Activated CD4-positive, CD25-positive, alpha-beta regulatory T cell treated with anti-CD3 and anti-CD28 coated beads, Interleukin-2, amount 50 U/mL, for 72 hours (primary cell): Measurements from ENCODE around the gene SLC66A2.
"Not testable (repeated sequence)": the region's sequence is repeated elsewhere in the genome, so short reads cannot be mapped to it uniquely, and the experiment has no call there.

ENCODE experiments used
- DNase-seq: peaks from one replicate; pipeline ENCODE4 v3.0.0; 2021

SLC66A2 gene

GRCh38 chr18:79900610-79901570 is 50.6 kb downstream of the SLC66A2 start:
- no peak for DNase-seq

GRCh38 chr18:79899609-79900445 is 51.6 kb downstream of the SLC66A2 start:
- DNase-seq = no peak

GRCh38 chr18:79898952-79899608 is 52.4 kb downstream of the SLC66A2 start:
- no peak for DNase-seq

GRCh38 chr18:79897940-79898625 is 53.4 kb downstream of the SLC66A2 start:
- no peak for DNase-seq

GRCh38 chr18:79896738-79897137 is 54.7 kb downstream of the SLC66A2 start:
- DNase-seq = no peak

- no peak for DNase-seq
Observed at GRCh38 chr18:79890674-79891073, 60.8 kb downstream of the SLC66A2 start.

- no peak for DNase-seq
Observed at GRCh38 chr18:79889569-79889968, 61.9 kb downstream of the SLC66A2 start.

- no peak for DNase-seq
Observed at GRCh38 chr18:79888016-79888415, 63.4 kb downstream of the SLC66A2 start.

GRCh38 chr18:79887181-79888000 is 64.1 kb downstream of the SLC66A2 start:
- DNase-seq = no peak

GRCh38 chr18:79884963-79885728 is 66.3 kb downstream of the SLC66A2 start:
- no peak for DNase-seq

GRCh38 chr18:79884294-79884962 is 67.0 kb downstream of the SLC66A2 start:
- no peak for DNase-seq

- DNase-seq = no peak
Observed at GRCh38 chr18:79883461-79884293, 67.8 kb downstream of the SLC66A2 start.

GRCh38 chr18:79882522-79883241 is 68.8 kb downstream of the SLC66A2 start:
- no peak for DNase-seq

GRCh38 chr18:79881695-79882094 is 69.8 kb downstream of the SLC66A2 start:
- DNase-seq = no peak

GRCh38 chr18:79879566-79879965 is 71.9 kb downstream of the SLC66A2 start:
- no peak for DNase-seq

- no peak for DNase-seq
Observed at GRCh38 chr18:79878741-79879378, 72.6 kb downstream of the SLC66A2 start.

GRCh38 chr18:79878246-79878645 is 73.2 kb downstream of the SLC66A2 start:
- not testable (repeated sequence) for DNase-seq
